PC-3 (cell line): ENCODE measurements around the gene CTNNBIP1. TPM values are rescaled to one million over a fixed set of nuclear protein-coding genes. Genes with fewer than 3 reads are reported as not detected.
A peak's percentile ranks its signal among the peaks of the same experiment; 100 is the strongest.

Experiments
- ATAC-seq: fragments of 200-7000 bp; cut with Tn5 transposase; 2 replicates; pipeline ENCODE4 v1.9.1; 2020; ENCODE audit warnings: mild to moderate bottlenecking, moderate library complexity
- BruUV-seq: library from RNA; stranded (reverse); fragments of 400-500 nt; replicated peaks from 2 replicates; lab custom pipeline; 2021; lab: Mats Ljungman, UMichigan
- CTCF ChIA-PET: fragments of 300-600 bp; sonication (Branson Sonifier 250); formaldehyde crosslinking; loops from one replicate; lab custom pipeline; 2022; ENCODE audit warnings: antibody characterized with exemption; lab: Charles Lee
- POLR2A ChIA-PET: fragments of 300-600 bp; sonication (Branson Sonifier 250); formaldehyde crosslinking; loops from one replicate; lab custom pipeline; 2022; ENCODE audit warnings: antibody characterized with exemption; ENCODE audit not compliant: unreplicated experiment; lab: Charles Lee
- DNase-seq: peaks from one replicate; pipeline ENCODE4 v3.0.0-alpha.2; 2015
- H2AFZ ChIP-seq: fragments of 300-600 bp; sonication (generic); 2 replicates; pipeline ENCODE4 v1.6.0; 2016; ENCODE audit warnings: antibody characterized with exemption, low read length
- H3F3A ChIP-seq: fragments of 300-600 bp; sonication (generic); one replicate; pipeline ENCODE4 v1.6.0; 2017; ENCODE audit warnings: antibody characterized with exemption, low read length, control low read depth, mild to moderate bottlenecking; ENCODE audit not compliant: unreplicated experiment
- H3K27ac ChIP-seq: fragments of 300-600 bp; sonication (generic); 2 replicates; pipeline ENCODE4 v1.5.1; 2016; ENCODE audit warnings: mild to moderate bottlenecking, low read length
- H3K27me3 ChIP-seq: fragments of 300-600 bp; sonication (generic); 2 replicates; pipeline ENCODE4 v1.6.1; 2016; ENCODE audit warnings: low read length, mixed read lengths
- H3K36me3 ChIP-seq: fragments of 300-600 bp; sonication (generic); 2 replicates; pipeline ENCODE4 v1.6.1; 2016; ENCODE audit warnings: low read depth, mixed run types, low read length, mixed read lengths
- H3K4me1 ChIP-seq: fragments of 300-600 bp; sonication (generic); 2 replicates; pipeline ENCODE4 v1.5.1; 2016; ENCODE audit warnings: low read length; ENCODE audit not compliant: insufficient read depth
- H3K4me2 ChIP-seq: fragments of 300-600 bp; sonication (generic); 2 replicates; pipeline ENCODE4 v1.6.0; 2016; ENCODE audit warnings: low read length
- H3K4me3 ChIP-seq: fragments of 300-600 bp; sonication (generic); 2 replicates; pipeline ENCODE4 v1.5.1; 2016; ENCODE audit warnings: mild to moderate bottlenecking, low read length, mixed read lengths
- H3K79me2 ChIP-seq: fragments of 300-600 bp; sonication (generic); 2 replicates; pipeline ENCODE4 v1.6.1; 2017; ENCODE audit warnings: low read length, mixed read lengths
- H3K9ac ChIP-seq: fragments of 300-600 bp; sonication (generic); 2 replicates; pipeline ENCODE4 v1.6.0; 2016; ENCODE audit warnings: mild to moderate bottlenecking, low read length
- H3K9me2 ChIP-seq: fragments of 300-600 bp; sonication (generic); replicated peaks from 2 replicates; pipeline ENCODE4 v1.6.1; 2016; ENCODE audit warnings: mixed run types, low read length, mixed read lengths
- H3K9me3 ChIP-seq: fragments of 300-600 bp; sonication (generic); 2 replicates; pipeline ENCODE4 v1.6.1; 2016; ENCODE audit warnings: low read length, mixed read lengths
- H4K20me1 ChIP-seq: fragments of 300-600 bp; sonication (generic); 2 replicates; pipeline ENCODE4 v1.6.1; 2016; ENCODE audit warnings: low read length, mixed read lengths
- EZH2 ChIP-seq: fragments of 300-600 bp; sonication (generic); IDR thresholded peaks from one replicate; pipeline ENCODE4 v1.6.1; 2017; ENCODE audit warnings: antibody characterized with exemption, mild to moderate bottlenecking, low read length; ENCODE audit not compliant: unreplicated experiment
- EZH2phosphoT487 ChIP-seq: fragments of 300-600 bp; sonication (generic); IDR thresholded peaks from 2 replicates; pipeline ENCODE4 v1.6.1; 2018; ENCODE audit warnings: mild to moderate bottlenecking, antibody characterized with exemption, low read length, borderline replicate concordance
- intact Hi-C: fragments of 100-400 bp; cut with micrococcal nuclease; formaldehyde crosslinking; loops from 2 replicates; pipeline ENCODE4 v1.9.0; 2023
- total RNA-seq: library from RNA; depleted of rRNA; stranded (reverse); fragments of >200 nt; gene quantifications from 2 replicates; pipeline ENCODE4 v1.2.3, GENCODE V29; 2014
- TF ChIP-seq, protein P1 (sequence below): fragments of 300-600 bp; sonication (generic); conservative IDR thresholded peaks from 2 replicates; pipeline ENCODE4 v1.5.1; 2017; ENCODE audit warnings: antibody characterized with exemption, low read depth, mild to moderate bottlenecking, low read length

CTNNBIP1 gene
- total RNA-seq, 1 experiment from 2014 or later: 78.1 TPM

DNA sequence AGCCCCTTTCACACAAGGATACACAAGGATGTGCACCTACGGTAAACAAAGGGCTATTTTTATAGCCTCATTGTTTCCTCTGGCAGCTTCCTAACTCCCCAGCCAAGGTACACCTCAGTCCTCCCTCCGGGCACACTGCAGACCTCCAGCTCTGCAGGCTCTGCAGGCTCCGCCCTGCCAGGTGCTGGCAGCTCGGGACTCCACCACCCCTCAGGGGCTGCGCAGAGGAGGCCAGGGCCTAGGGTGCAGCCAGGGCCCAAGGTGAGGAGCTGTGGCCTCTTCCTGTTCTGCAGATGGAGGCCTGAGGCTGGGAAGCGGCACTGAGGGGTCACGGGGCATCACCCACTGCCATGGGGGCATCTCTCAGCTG is 66.5 kb downstream of the CTNNBIP1 start:
- H3K36me3 ChIP-seq: no peaks in the 10 kb centered on the region
- H3K4me3 ChIP-seq: no peak overlapping the region; the same call in 1 of the 2 replicates
- ChIA-PET POLR2A (no interaction called here), CTCF (interaction anchor here (0.6 to 0.9 kb wide), 3 partner anchors 25 to 423 kb away, joined by 3 to 6 read pairs (median 3); no protein-coding TSS in a partner anchor)
- BruUV-seq: no TSS peak
- no peaks in the 10 kb centered on the region for H3F3A ChIP-seq
- no peaks in the 10 kb centered on the region for H3K9me3 ChIP-seq
- DNase-seq (peak; percentile 92), ATAC-seq (peak; percentile 85)
- no peaks in the 10 kb centered on the region for H4K20me1 ChIP-seq
- H2AFZ ChIP-seq: peak overlapping the region; percentile 52
- H3K4me1 ChIP-seq: peaks cover 24% of the 10 kb centered on the region
- H3K9ac ChIP-seq: no peak overlapping the region; the same call in 1 of the 2 replicates
- peak overlapping the region; percentile 57 for H3K4me2 ChIP-seq
- H3K79me2 ChIP-seq: no peaks in the 10 kb centered on the region
- no peaks in the 10 kb centered on the region for H3K27me3 ChIP-seq
- intact Hi-C loops: no loop called here
- no peaks in the 10 kb centered on the region for H3K9me2 ChIP-seq
- H3K27ac ChIP-seq: peak overlapping the region; percentile 69
- TF ChIP-seq EZH2phosphoT487 (no peak), EZH2 (no peak)
- TF ChIP-seq, protein P1, sequence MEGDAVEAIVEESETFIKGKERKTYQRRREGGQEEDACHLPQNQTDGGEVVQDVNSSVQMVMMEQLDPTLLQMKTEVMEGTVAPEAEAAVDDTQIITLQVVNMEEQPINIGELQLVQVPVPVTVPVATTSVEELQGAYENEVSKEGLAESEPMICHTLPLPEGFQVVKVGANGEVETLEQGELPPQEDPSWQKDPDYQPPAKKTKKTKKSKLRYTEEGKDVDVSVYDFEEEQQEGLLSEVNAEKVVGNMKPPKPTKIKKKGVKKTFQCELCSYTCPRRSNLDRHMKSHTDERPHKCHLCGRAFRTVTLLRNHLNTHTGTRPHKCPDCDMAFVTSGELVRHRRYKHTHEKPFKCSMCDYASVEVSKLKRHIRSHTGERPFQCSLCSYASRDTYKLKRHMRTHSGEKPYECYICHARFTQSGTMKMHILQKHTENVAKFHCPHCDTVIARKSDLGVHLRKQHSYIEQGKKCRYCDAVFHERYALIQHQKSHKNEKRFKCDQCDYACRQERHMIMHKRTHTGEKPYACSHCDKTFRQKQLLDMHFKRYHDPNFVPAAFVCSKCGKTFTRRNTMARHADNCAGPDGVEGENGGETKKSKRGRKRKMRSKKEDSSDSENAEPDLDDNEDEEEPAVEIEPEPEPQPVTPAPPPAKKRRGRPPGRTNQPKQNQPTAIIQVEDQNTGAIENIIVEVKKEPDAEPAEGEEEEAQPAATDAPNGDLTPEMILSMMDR: no peak

DNA sequence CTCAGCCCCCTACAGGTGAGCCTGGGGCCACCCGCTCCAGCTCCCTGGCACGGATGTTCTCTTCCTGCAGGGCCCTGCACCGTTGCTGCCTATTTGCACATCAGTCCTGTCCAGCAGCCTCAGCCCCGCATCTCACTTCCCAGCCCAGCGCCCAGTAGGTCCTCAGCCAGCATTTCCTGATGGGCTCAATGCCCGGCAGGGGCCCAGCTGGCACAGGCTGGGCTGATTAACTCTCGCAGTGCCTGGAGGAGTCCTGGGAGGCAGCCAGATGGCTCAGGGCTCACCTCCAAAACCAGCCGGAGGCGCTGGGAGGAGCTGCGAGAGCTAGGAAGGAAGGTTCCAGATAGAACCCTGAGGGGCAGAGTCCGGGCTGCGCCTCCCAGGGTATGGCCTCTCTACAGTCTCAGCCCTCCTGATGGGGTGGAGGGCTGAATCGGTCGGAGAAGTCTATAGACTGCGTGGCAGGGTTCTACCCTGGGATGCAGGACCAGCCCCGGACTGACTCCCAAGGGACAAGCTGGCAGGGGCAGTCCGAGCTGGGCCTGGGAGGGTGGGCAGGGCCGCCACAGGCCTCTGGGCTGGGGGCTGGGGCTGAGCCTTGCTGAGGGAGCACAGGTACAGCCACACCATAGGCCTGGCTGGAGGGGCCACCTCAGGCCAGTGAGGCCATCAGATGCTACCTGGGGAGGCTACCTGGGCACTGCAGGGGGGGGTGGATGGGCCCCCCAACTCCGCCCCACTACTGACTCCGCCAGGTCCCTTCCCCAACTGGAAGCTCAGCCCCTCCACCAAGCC is 67.1 kb downstream of the CTNNBIP1 start:
- H2AFZ ChIP-seq: no peak overlapping the region
- H3K9ac ChIP-seq: no peak overlapping the region
- intact Hi-C loops: no loop called here
- no peaks in the 10 kb centered on the region for H4K20me1 ChIP-seq
- BruUV-seq: no TSS peak
- H3F3A ChIP-seq: no peaks in the 10 kb centered on the region
- POLR2A ChIA-PET: no interaction called here
- peak; percentile 74 for DNase-seq
- no peaks in the 10 kb centered on the region for H3K79me2 ChIP-seq
- H3K27ac ChIP-seq: peak overlapping the region; percentile 69
- no peaks in the 10 kb centered on the region for H3K36me3 ChIP-seq
- ATAC-seq: peak; percentile 36
- H3K4me3 ChIP-seq: no peak overlapping the region
- no peaks in the 10 kb centered on the region for H3K27me3 ChIP-seq
- H3K9me2 ChIP-seq: no peaks in the 10 kb centered on the region
- no peak for TF ChIP-seq EZH2phosphoT487
- no peak for TF ChIP-seq EZH2
- TF ChIP-seq, protein P1: 0 out of 2 replicates have a peak, but pooled peaks have one; percentile 21
- CTCF ChIA-PET: interaction anchor here (0.6 to 0.9 kb wide), 3 partner anchors 26 to 423 kb away, joined by 3 to 6 read pairs (median 3); no protein-coding TSS in a partner anchor
- H3K9me3 ChIP-seq: no peaks in the 10 kb centered on the region
- H3K4me1 ChIP-seq: peaks cover 24% of the 10 kb centered on the region
- peak overlapping the region; percentile 57 for H3K4me2 ChIP-seq
